NCI-H2171 (cell line): ENCODE results near the gene FFAR3.
A peak's percentile ranks its signal among the peaks of the same experiment; 100 is the strongest.
"Not testable (repeated sequence)": the region's sequence is repeated elsewhere in the genome, so short reads cannot be mapped to it uniquely, and the experiment has no call there.

Experiments
- DNase-seq: peaks from one replicate; lab custom pipeline; 2025; lab: John Stamatoyannopoulos, UW

The FFAR3 gene

DNA sequence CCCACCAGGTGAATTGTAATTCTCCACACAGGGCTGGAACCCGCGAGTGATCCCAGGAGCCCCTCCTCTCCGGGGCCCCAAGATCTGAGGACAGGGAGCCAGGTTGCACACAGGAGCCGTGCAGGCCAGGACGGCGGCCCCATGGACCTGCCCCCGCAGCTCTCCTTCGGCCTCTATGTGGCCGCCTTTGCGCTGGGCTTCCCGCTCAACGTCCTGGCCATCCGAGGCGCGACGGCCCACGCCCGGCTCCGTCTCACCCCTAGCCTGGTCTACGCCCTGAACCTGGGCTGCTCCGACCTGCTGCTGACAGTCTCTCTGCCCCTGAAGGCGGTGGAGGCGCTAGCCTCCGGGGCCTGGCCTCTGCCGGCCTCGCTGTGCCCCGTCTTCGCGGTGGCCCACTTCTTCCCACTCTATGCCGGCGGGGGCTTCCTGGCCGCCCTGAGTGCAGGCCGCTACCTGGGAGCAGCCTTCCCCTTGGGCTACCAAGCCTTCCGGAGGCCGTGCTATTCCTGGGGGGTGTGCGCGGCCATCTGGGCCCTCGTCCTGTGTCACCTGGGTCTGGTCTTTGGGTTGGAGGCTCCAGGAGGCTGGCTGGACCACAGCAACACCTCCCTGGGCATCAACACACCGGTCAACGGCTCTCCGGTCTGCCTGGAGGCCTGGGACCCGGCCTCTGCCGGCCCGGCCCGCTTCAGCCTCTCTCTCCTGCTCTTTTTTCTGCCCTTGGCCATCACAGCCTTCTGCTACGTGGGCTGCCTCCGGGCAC lies 6.7 kb upstream of the FFAR3 start:
- no peak for DNase-seq

DNA sequence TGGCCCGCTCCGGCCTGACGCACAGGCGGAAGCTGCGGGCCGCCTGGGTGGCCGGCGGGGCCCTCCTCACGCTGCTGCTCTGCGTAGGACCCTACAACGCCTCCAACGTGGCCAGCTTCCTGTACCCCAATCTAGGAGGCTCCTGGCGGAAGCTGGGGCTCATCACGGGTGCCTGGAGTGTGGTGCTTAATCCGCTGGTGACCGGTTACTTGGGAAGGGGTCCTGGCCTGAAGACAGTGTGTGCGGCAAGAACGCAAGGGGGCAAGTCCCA lies 6.1 kb upstream of the FFAR3 start:
- no peak for DNase-seq

DNA sequence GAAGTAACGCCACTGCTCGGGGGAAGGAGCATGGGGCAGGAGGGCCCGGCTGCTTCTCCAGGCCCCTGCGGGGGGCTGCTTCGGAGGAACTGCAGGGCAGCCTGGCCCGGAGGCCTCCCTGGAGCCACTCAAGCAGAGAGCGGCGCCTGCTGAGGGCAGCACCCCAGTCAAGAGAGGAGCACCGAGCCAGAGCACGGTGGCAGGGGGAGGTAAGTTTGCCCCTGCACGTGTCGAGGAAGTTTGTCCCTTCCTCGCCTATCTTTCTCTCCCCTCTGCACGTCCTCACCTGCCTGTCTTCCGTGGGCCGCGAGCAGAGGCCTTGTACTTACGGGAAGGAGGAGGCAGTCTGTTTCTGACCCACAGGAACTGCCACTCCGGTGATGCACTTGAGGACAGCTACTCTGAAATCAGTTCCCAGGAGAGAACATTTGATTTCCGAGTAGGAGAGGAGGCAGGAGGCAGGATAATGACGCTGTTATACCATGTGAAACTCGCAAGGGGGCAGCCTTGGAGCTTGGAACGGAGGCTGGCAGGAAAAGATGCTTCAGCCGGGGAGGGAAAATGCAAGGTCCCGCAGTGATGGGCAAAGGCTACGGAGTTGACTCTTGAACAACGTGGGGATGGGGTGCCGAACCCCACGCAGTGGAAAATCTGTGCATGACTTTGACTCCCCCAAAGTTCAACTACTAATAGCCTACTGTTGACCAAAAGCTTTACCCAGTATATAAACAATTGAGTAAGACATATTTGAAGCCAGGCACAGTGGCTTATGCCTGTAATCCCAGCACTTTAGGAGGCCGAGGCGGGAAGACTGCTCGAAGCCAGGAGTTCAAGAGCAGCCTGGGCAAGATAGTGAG lies 5.6 kb upstream of the FFAR3 start:
- peak; percentile 78 for DNase-seq

DNA sequence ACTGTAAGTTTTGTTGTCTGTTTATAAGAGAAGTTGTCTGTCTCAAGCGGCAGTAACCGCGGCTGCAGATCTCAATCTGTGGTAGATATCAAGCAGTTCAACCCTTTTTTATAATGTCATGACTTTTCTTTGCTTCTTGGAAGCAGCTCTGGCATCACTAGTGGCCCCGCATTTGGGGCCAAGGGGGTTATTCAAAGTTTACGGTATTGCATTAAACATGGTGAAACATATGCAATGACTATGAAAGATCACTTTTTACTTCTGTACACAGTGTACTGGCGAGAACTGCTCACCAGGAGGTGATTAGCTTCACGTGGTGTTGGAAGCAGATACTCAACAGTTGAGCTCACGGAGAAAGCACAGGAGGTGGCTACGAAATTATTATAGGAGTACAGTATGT lies 4.6 kb upstream of the FFAR3 start:
- DNase-seq: no peak

DNA sequence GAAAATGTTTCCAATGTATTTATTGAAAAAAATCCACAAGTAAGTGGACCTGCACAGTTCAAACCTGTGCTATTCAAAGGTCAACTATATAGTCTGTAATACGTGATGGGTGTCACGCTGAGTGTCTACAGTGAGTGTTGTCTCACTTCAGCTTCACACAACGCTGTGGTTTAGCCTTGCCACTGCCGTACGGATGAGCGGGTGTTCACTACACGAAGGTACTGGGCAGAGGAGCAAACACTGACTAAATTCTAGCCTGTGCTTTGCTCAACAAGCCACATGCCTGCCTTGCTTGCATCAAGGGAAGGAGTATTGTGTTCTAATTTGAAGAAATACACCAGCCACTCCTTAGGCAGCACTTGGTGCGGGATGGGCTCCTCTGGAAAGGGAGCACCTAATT lies 3.4 kb upstream of the FFAR3 start:
- DNase-seq: no peak

DNA sequence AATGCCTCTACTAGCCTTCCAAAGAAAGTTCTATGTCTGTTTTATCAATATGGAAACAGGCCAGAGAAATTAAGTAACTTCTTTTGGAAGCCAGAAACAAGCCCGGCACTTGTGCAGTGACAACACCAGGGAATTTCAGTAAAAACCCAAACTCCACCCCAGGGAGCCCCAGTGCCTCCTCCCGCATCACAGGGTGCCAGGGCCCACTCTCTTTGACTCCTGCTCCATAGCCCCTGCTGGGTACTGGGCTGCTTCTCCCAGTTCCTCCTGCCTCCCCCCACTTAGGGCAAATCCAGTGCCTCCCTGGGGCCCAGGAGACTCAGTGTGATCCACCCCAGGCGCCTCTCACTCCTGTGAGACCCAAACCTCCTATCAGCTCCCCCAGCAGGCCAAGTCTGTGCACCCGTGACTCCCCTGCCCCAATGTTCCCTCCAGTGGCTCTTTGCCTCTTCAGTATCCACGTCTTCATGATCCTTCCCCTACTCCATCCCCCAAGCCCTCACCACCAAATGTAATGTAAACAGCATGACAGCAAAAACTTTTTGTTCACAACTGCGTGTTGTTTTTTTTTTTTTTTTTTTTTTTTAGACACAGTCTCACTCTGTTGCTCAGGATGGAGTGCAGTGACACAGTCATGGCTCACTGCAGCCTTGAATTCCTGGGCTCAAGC lies 2.3 kb upstream of the FFAR3 start:
- DNase-seq: no peak

DNA sequence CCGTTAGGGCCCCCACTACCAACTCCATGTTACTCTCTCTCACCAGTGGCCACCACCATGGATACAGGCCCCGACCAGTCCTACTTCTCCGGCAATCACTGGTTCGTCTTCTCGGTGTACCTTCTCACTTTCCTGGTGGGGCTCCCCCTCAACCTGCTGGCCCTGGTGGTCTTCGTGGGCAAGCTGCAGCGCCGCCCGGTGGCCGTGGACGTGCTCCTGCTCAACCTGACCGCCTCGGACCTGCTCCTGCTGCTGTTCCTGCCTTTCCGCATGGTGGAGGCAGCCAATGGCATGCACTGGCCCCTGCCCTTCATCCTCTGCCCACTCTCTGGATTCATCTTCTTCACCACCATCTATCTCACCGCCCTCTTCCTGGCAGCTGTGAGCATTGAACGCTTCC lies 574 bp downstream of the FFAR3 start:
- not testable (repeated sequence) for DNase-seq

DNA sequence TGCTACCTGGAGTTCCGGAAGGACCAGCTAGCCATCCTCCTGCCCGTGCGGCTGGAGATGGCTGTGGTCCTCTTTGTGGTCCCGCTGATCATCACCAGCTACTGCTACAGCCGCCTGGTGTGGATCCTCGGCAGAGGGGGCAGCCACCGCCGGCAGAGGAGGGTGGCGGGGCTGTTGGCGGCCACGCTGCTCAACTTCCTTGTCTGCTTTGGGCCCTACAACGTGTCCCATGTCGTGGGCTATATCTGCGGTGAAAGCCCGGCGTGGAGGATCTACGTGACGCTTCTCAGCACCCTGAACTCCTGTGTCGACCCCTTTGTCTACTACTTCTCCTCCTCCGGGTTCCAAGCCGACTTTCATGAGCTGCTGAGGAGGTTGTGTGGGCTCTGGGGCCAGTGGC lies 1.1 kb downstream of the FFAR3 start:
- DNase-seq: not testable (repeated sequence)

DNA sequence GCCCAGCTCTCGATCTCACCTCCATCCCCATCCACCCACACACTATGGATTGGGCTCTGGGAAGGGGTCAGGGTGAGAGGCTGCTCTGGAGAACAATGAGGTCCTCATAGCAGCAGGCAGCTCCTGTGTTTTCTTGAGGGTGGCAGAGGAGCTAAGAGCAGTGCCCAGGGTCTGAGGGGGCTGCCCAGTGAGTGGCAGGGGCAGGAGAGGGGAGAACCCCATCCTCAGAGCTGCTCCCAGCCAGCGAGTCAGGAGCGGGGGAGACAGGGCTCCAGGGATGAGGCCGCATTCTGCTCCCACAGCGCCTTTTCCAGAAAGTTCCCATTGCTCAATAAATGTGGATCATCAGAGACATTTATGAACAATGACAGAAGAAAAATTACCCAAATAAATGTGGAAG lies 1.8 kb downstream of the FFAR3 start:
- DNase-seq: not testable (repeated sequence)

DNA sequence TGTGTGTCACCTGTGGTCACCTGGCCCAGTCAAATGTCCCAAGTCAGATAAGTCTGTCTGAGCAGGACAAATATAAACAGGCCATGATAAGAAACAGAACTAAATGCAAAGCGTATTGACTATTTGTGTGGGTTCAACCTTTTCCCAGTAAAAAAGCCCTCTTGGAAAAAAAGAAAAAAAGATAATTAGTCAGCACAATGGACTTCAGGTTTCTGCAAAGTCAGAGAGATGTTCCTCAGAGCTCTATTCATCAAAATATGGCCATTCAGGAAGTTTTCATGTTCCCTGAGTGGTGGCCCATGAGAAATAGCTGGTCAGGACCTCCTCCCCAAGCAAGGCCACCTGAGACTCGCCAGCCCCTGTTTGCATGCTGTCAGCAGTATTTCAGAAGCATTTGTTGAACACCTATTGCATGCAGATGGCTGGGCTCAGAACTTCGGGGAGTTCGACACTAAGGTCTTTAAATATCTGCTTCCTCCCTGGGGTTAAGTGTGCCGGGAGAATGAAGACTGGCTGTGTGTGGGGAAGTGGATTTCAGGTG lies 2.7 kb downstream of the FFAR3 start:
- DNase-seq: no peak

DNA sequence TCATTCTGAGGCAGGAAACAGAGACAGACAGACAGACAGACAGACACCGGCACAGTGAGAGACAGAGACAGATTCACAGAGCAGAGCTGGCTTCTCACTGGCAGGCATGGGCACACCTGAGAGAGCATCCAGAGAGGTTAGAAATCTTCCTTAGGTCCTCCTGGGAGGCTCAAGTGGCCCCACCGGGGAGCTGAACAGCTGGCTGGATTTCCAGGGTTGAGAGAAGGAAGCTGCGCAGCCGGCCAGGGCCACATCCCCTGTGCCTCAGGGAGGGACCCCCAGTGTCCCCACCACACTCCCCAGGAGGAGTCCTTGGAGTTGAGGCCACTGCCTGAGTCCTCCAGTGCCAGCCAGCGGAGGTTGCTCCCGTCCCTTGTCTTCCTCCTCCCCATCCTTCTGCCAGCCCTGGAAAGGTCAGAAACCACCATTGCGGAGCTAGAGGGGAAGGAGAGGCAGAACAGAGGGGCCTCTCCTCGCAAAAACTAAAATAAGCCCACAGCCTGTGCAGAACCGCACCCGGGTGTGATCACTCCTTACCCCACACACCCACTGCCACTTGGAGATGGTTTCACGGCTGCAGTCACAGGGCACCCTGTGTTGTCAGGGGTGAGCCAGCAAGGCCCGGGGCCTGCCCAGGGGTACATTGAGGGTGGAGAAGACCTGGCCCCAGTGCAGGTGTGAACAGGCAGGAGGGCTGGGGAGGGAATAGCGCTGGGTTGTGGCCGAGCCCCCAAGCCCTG lies 4.2 kb downstream of the FFAR3 start:
- no peak for DNase-seq

DNA sequence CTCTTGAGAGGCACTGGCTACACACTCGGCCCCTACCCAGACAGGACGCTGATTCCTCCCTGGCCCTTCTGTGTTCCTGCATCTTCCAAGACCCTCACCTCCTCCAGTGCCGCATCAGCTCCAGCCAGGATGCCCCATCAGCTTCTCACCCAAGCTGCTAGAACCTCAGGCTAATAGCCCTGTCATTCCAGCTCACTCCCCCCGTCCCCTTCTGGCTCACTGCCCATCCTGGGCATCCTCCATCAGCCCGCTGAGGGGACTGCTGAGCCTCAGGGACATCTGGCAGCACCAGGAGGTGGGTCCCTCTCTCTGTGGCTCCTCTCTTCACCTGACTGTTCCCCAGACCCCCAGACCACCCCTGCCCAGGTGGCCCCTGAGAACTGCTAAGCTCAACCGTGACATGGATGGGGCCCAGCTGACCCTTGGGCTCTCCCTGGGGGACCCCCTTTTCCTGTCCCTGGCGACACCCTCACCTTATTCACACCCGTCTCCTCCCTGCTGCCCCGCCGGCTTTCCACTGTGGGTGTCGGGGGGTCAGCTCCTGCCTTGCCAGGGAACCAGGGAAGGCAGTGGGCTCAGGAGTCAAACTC lies 4.8 kb downstream of the FFAR3 start:
- no peak for DNase-seq

DNA sequence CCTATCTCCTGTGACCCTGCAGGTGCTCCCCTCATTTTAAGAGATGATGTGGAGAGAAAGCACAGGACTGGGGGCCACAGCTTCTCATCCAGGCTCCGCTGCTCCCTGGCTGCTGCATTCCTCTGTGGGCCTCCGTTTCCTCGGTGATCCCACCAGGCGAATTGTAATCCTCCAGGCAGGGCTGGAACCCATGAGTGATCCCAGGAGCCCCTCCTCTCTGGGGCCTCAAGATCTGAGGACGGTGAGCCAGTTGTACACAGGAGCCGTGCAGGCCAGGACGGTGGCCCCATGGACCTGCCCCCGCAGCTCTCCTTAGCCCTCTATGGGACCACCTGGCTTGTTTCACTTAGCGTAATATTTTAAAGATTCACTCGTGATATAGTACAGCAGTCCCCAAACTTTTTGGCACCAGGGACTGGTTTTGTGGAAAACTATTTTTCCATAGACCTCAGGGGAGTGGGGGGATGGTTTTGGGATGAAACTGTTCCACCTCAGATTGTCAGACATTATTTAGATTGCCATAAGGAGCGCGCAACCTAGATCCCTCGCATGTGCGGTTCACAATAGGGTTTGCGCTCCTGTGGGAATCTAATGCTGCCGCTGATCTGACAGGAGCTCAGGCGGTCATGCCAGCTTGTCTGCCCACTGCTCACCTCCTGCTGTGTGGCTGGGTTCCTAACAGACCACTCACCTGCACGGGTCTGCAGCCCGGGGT lies 5.6 kb downstream of the FFAR3 start:
- no peak for DNase-seq

DNA sequence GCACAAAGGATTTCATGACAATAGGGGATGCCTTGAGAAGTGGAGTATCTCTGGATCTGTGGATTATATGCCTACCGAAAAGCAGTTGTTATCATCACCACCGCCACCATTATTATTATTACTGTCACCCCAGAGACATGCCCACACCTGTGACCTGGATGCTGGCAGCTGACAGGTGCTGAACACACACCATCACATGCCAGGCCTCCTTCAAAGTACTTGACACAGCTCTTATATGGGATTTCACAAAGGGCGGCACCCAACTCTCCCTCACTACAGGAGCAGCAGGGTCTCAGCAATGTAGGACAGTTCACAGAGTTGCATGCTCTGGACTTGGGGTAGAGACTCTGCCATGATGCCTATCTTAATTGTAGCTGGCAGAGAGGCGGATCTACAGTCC lies 7.0 kb downstream of the FFAR3 start:
- DNase-seq: no peak

DNA sequence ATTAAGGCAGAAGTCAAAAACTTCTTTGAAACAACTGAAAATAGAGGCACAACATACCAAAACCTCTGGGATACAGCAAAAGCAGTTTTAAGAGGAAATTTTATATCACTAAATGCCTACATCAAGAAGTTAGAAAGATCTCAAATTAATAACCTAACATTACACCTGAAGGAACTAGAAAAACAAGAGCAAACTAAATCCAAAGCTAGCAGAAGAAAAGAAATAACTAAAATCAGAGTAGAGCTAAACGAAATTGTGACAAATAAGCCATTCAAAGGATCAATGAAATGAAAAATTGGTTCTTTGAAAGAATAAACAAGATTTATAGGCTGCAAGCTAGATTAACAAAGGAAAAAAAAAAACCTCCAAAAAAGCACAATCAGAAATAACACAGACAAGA lies 10.1 kb downstream of the FFAR3 start:
- no peak for DNase-seq

DNA sequence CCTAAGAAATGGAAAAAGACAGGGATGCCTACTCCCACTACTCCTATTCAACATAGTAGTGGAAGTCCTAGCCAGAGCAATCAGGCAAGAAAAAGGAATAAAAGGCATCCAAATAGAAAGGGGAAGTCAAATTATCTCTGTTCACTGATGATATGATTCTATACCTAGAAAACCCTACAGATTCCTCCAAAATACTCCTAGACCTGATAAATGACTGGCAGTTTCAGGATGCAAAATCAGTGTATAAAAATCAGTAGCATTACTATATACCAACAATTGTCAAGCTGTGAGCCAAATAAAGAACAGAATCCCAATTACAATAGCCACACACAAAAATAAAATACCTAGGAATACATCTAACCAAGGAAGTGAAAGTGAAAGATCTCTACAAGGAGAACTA lies 11.3 kb downstream of the FFAR3 start:
- DNase-seq: no peak

DNA sequence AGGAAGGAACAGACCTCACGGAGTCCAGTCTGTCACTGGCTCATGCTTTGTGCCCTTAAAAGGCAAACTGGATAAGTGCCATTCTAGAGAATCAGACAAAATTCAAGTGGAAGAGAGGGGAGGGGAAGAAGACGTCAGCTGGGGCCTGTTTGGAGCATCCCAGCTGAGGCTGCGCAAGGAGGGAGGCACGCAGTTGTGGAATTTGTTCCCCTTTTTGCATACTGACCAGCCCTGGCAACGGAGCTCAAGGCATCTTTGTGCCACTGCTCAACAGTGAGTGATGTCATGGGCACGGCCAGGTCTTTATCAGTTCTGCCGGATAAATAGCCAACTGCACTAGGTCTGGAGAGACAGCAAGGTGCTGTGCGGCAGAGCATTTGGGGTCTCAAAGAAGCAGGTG lies 12.5 kb downstream of the FFAR3 start, which contains the start of gene GPR42:
Gene GPR42 (plus strand): TSS at position 347 of the 400 bp plus-strand sequence. CDS start 292 bp downstream, outside the sequence.
- DNase-seq: no peak

DNA sequence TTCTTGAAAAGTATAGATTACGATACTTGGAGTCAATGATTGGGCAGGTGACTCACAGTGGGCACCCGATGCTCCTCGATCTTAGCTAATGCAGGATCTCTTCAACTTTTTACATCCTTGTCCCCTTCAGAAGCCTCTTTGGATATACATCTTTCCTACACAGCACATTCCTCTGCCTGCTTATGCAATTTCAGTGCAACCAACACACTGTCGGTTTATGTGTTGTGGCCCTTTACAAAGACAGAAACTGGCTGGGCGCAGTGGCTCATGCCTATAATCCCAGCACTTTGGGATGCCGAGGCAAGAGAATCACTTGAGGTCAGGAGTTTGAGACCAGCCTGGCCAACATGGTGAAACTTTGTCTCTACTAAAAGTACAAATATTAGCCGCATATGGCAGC lies 15.2 kb downstream of the FFAR3 start:
- no peak for DNase-seq

DNA sequence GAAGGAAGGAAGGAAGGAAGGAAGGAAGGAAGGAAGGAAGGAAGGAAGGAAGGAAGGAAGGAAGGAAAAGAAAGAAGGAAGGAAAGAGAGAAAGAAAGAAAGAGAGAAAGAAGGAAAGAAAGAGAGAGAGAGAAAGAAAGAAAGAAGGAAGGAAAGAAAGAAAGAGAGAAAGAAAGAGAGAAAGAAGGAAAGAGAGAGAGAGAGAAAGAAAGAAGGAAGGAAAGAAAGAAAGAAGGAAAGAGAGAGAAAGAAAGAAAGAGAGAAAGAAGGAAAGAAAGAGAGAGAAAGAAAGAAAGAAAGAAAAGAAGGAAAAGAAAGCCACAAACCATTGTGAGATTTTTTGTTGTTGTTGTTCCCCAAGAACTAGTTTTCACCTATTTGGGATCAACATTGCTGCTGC lies 15.8 kb downstream of the FFAR3 start:
- not testable (repeated sequence) for DNase-seq

DNA sequence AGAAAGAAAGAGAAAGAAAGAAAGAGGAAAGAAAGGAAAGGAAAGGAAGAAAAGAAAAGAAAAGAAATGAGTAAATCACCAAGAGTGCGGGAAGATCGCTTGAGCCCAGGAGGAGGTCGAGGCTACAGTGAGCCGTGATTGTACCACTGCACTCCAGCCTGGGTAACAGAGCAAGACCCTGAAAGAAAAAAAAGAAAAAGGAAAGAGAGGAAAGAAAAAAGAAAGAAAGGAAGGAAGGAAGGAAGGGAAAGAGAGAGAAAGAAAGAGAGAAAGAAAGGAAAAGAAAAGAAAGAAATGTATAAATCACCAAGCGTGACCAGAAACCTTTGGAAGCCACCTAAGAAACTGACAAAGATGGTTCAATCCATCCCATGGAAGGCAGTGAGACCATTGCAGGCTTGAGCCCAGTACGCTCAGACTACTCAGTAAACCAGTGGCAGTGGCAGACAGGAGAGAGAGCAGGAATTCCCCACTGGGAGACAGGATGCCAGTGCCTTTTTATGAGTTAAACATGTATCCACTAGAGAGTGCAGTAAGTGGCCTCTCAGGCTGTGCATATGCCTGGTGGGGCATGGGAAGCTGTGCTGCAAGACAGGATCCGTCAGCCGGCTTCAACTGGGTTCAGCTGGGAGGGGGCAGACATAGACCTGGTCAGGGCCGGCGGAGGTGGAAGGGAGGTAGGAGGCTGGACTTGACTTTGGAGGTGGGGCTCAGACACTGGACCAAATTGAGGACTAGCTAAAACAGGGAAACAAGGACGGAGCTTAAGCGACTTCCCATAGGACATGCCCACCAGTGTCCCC lies 17.4 kb downstream of the FFAR3 start:
- no peak for DNase-seq
